Measurements from ENCODE around the gene SPAG9.

GRCh38 chr17:51153210-51154072 lies 32.8 kb upstream of the SPAG9 start, which contains the start of gene NME1:
- peak; percentile 39 to 94 (median 78) for TF ChIP-seq CTCF (IDR thresholded peaks at IDR 0.05)
- TF ChIP-seq POLR2A (IDR thresholded peaks at IDR 0.05), result peak in 1 of 2 donors; percentile 48
